Stimulated activated CD4-positive, alpha-beta T cell treated with anti-CD3 and anti-CD28 coated beads, TNF-alpha, amount 100 ng/mL, for 48 hours (primary cell): ENCODE results near the gene C12orf56.
A peak's percentile ranks its signal among the peaks of the same experiment; 100 is the strongest.
"Not testable (repeated sequence)": the region's sequence is repeated elsewhere in the genome, so short reads cannot be mapped to it uniquely, and the experiment has no call there.

Source experiments
- DNase-seq, 3 donors: peaks; one replicate each; pipeline ENCODE4 v3.0.0-alpha.2; 2020; ENCODE audit warnings: low read depth in 3 of 3

C12orf56 gene

DNA sequence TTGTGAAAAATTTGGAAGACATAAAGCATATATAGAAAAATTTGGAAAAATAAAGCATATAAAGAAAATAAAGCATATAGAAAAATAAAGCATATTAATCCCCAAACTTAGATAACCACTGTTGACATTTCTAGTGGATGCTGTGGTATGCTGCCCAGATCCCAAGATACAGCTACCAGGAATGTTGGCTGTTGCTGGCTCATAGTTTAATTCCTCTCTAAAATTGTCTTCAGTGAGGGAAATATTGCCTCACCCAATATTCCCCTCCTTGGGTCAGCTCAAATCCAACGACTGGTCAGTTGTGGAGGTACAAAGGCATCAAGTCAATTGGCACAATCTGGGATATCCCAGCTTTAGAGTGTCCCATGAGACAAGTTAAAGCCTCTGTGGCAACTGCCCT is 158.4 kb downstream of the C12orf56 start:
- no peak for DNase-seq

DNA sequence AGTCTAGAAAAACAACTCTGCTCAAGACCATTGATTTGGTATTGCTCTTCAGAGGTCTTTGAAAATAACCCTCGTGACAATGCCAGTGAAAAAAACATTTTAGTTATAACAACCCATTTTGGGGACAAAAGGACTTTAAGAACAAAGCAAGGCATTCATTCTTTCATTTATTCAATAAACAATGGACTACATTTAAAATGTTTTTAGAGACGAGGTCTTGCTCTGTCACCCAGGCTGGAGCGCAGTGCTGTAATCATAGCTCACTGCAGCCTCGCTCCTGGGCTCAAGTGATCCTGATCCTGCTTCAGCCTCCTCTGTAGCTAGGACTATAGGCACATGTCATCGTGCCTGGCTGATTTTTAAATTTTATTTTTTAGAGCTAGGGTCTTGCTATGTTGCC is 160.8 kb downstream of the C12orf56 start:
- no peak for DNase-seq

DNA sequence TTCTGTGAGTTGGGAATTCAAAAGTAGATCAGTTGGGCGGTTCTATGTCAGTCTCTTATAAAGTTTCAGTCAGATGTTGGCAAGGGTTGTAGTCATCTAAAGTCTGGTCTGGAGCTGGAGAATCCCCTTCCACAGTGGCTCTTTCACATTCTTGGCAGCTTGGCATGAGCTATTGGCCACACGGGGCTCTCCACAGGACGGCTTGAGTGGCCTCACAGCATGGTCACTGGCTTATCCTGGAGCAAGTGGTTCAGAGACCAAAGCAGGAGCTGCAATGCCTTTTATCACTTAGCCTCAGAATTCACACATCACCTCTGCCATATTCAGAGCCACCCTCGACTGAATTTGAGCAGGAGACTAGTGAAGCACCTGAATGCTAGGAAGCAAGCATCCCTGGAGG is 161.3 kb downstream of the C12orf56 start:
- DNase-seq, result no peak

DNA sequence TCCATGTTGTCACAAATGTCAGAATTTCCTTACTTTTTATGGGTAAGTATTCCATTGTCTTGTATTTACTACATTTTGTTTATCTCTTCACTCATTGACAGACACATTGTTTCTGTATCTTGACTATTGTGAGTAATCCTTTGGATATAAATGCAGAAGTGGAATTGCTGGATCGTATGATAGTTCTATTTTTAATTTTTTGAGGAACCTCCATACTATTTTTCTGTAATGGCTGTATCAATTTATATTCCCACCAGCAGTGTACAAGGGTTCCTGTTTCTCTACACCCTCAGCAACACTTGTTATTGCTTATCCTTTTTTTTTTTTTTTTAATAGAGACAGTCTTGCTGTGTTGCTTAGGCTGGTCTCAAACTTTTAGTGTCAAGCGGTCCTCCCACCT is 164.9 kb downstream of the C12orf56 start:
- no peak for DNase-seq

- peak; percentile 81 to 83 (median 81) for DNase-seq
Observed at GRCh38 chr12:64222009-64222765, 168.4 kb downstream of the C12orf56 start, which contains the start of gene KICS2. Gene KICS2 (minus strand): TSS chr12:64222296. CDS start chr12:64222237, 59 bp downstream.

DNA sequence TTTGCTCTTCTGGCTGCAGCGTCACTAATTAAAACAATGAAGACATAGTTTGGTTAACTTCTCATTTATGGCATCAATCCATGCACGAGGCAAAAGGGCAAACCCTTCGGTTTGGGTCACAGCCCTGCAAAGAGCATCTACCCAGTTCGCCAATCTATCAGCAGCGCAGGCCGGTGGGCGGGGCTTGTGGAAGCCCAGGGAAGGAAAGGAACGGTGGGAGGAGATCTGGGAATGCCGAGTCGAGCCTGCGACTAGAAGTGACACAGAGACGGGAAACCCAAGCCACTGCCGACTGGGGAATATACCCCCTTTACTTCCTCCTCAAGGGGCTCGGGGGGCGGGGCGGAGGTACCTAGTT is 168.9 kb downstream of the C12orf56 start:
- peak; percentile 21 to 27 (median 25) for DNase-seq

- DNase-seq, result no peak
Observed at GRCh38 chr12:64220046-64220445, 170.5 kb downstream of the C12orf56 start.

DNA sequence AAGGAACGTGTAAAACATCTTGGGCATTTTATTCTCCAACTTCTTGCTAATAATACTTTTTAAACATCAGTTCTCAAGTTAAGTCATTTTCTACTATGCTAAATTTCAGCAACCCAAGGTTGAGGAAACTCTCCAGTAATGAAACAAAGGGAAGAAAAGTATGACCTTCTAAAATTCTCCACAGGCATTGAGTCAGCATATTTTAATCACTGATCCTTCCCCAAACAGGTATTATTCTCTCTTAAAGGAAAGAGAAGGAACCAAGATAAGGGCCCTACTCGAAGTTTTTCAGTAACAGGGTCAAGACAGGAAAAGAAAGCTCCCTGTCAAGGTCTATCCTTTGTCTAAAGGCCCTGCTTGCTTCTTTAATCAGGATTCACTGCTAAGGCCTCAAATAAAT is 171.4 kb downstream of the C12orf56 start:
- DNase-seq, result no peak

DNA sequence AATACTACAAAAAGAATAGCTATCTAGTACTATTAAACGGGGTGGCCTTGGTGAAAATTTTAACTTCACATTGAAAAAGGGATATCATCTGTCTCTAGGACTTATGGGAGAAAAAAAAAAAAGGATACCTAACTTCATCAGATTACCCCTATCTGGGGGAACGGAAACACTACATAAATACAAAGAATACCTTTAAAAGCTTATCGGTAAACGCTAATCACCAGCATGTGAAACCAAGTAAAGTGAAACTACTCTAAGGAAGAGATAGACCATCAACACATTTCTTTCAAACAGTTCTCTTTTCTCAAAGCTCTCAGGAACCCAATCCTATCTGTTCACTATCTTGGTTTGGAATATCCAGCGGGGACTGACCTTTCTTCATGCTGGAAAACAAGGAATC is 172.0 kb downstream of the C12orf56 start:
- DNase-seq, result no peak

GRCh38 chr12:64217643-64218042 is 172.9 kb downstream of the C12orf56 start:
- DNase-seq, result not testable (repeated sequence)

DNA sequence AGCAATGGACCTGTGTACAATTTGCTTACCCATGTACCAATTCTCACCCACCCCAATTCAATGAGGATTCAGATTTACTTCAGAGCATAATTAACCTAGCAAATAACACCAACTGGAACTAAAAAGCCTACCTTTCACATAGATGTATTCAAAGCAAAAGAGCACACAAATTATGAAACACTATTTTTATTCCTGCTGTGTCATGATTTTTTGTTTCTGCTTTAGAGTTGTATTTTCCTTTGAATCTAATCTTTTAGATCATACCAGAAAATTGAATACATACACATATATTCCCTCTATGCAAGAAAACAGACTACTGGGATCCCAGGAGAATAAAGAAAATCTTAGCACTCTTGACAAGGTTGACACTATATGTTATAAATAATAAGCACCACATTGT is 174.3 kb downstream of the C12orf56 start:
- DNase-seq, result no peak
